GM19438 (cell line): ENCODE results near the gene LAMA2.

Experiments used
- ATAC-seq: cut with Tn5 transposase; IDR thresholded peaks from one replicate; pipeline ENCODE4 v1.9.1; 2021; ENCODE audit warnings: low read depth; ENCODE audit not compliant: unreplicated experiment

Gene LAMA2

GRCh38 chr6:128892079-128892478, 9.1 kb downstream of the LAMA2 start:
- ATAC-seq = no peak

GRCh38 chr6:128899341-128900050, 16.6 kb downstream of the LAMA2 start:
- ATAC-seq = no peak

GRCh38 chr6:128903715-128904114, 20.8 kb downstream of the LAMA2 start:
- no peak for ATAC-seq

- no peak for ATAC-seq
Measured at GRCh38 chr6:128914051-128914450, 31.1 kb downstream of the LAMA2 start.

- no peak for ATAC-seq
Measured at GRCh38 chr6:128918886-128919285, 35.9 kb downstream of the LAMA2 start.

- no peak for ATAC-seq
Measured at GRCh38 chr6:128919412-128920180, 36.7 kb downstream of the LAMA2 start.

GRCh38 chr6:128925765-128926164, 42.8 kb downstream of the LAMA2 start:
- ATAC-seq = no peak

- no peak for ATAC-seq
Measured at GRCh38 chr6:128929869-128930268, 46.9 kb downstream of the LAMA2 start.

GRCh38 chr6:128930321-128930720, 47.4 kb downstream of the LAMA2 start:
- ATAC-seq = no peak

- ATAC-seq = no peak
Measured at GRCh38 chr6:128932061-128932460, 49.1 kb downstream of the LAMA2 start.

GRCh38 chr6:128950864-128951263, 67.9 kb downstream of the LAMA2 start:
- ATAC-seq = no peak

GRCh38 chr6:128952902-128953301, 70.0 kb downstream of the LAMA2 start:
- no peak for ATAC-seq

- no peak for ATAC-seq
Measured at GRCh38 chr6:128954308-128955043, 71.5 kb downstream of the LAMA2 start.

GRCh38 chr6:128963561-128963960, 80.6 kb downstream of the LAMA2 start:
- ATAC-seq = no peak

GRCh38 chr6:128964233-128964755, 81.4 kb downstream of the LAMA2 start:
- ATAC-seq = no peak

- ATAC-seq = no peak
Measured at GRCh38 chr6:128964771-128965170, 81.8 kb downstream of the LAMA2 start.

- no peak for ATAC-seq
Measured at GRCh38 chr6:128966934-128967333, 84.0 kb downstream of the LAMA2 start.

- ATAC-seq = no peak
Measured at GRCh38 chr6:128979071-128979470, 96.1 kb downstream of the LAMA2 start.

GRCh38 chr6:128981716-128982115, 98.8 kb downstream of the LAMA2 start:
- ATAC-seq = no peak

GRCh38 chr6:128990360-128990759, 107.4 kb downstream of the LAMA2 start:
- no peak for ATAC-seq

- no peak for ATAC-seq
Measured at GRCh38 chr6:128990915-128991314, 108.0 kb downstream of the LAMA2 start.
